B cell (primary cell): ENCODE results near the gene MIXL1. TPM values are rescaled to one million over a fixed set of nuclear protein-coding genes. Genes with fewer than 3 reads are reported as not detected.

ENCODE experiments used
- ATAC-seq: fragments of 200-7000 bp; cut with Tn5 transposase; one replicate; pipeline ENCODE4 v1.10.0; 2021; ENCODE audit warnings: low read depth, mild to moderate bottlenecking, moderate number of reproducible peaks, moderate library complexity
- CTCF ChIA-PET: fragments of 350-600 bp; sonication (Branson Sonifier 250); formaldehyde crosslinking; loops from one replicate; lab custom pipeline; 2021; ENCODE audit warnings: antibody characterized with exemption, inconsistent platforms; lab: Charles Lee
- POLR2A ChIA-PET: fragments of 350-600 bp; sonication (Branson Sonifier 250); formaldehyde crosslinking; loops from one replicate; lab custom pipeline; 2021; ENCODE audit warnings: antibody characterized with exemption; lab: Charles Lee
- DNase-seq: peaks from one replicate; pipeline ENCODE4 v3.0.0; 2013
- H2AFZ ChIP-seq: 2 replicates; pipeline ENCODE4 v1.6.1; 2012; ENCODE audit warnings: mild to moderate bottlenecking, low read depth, low read length; ENCODE audit not compliant: insufficient read depth, poor library complexity, severe bottlenecking
- H3K27ac ChIP-seq, 2 donors: 1 replicate in 1 of 2; 2 replicates in 1 of 2; pipeline ENCODE4 v1.5.1; 2012 to 2013; ENCODE audit warnings: low read length in 2 of 2, mild to moderate bottlenecking in 2 of 2, moderate library complexity in 1 of 2
- H3K27me3 ChIP-seq, 4 experiments: fragments of 200-600 bp in 1 of 4; sonication (generic) in 1 of 4; replicated peaks in 1 of 4; 1 replicate in 2 of 4; 2 replicates in 2 of 4; pipeline versions ENCODE4 v1.6.1 to v1.7.0; 2013 to 2016; ENCODE audit warnings: low read length in 3 of 4, mild to moderate bottlenecking in 2 of 4, mixed read lengths in 1 of 4, moderate library complexity in 1 of 4; ENCODE audit not compliant: insufficient read depth in 4 of 4, control insufficient read depth in 3 of 4; ENCODE audit errors: control extremely low read depth in 1 of 4
- H3K36me3 ChIP-seq, 2 experiments: replicated peaks in 1 of 2; 1 replicate in 1 of 2; 2 replicates in 1 of 2; pipeline versions ENCODE4 v1.6.1 to v1.7.1; 2013; ENCODE audit warnings: low read length in 1 of 2; ENCODE audit not compliant: insufficient read depth in 2 of 2, control insufficient read depth in 1 of 2; ENCODE audit errors: control extremely low read depth in 1 of 2, extremely low read depth in 1 of 2
- H3K4me1 ChIP-seq, 2 donors: fragments of 200-600 bp in 1 of 2; sonication (generic) in 1 of 2; 1 replicate in 1 of 2; 2 replicates in 1 of 2; pipeline versions ENCODE4 v1.5.1 to v1.6.1; 2013 to 2017; ENCODE audit warnings: low read length in 2 of 2; ENCODE audit not compliant: control insufficient read depth in 2 of 2, insufficient read depth in 2 of 2
- H3K4me2 ChIP-seq: replicated peaks from 2 replicates; pipeline ENCODE3; 2012; ENCODE audit warnings: mild to moderate bottlenecking, low read depth, low read length; ENCODE audit not compliant: poor library complexity, severe bottlenecking
- H3K4me3 ChIP-seq, 5 experiments: fragments of 200-600 bp in 1 of 5; sonication (generic) in 1 of 5; 1 replicate in 3 of 5; 2 replicates in 2 of 5; pipeline versions ENCODE4 v1.5.1 to v1.7.0; 2011 to 2016; ENCODE audit warnings: low read length in 4 of 5, mild to moderate bottlenecking in 4 of 5, low read depth in 2 of 5, control low read depth in 1 of 5, moderate library complexity in 1 of 5; ENCODE audit not compliant: insufficient read depth in 1 of 5; ENCODE audit errors: control extremely low read depth in 1 of 5, extremely low read depth in 1 of 5
- H3K79me2 ChIP-seq: fragments of 200-600 bp; sonication (generic); one replicate; pipeline ENCODE4 v1.6.0; 2016; ENCODE audit warnings: low read length; ENCODE audit not compliant: control insufficient read depth, insufficient read depth
- H3K9ac ChIP-seq: fragments of 200-600 bp; sonication (generic); 2 replicates; pipeline ENCODE4 v1.6.1; 2017; ENCODE audit warnings: mild to moderate bottlenecking, low read length, moderate library complexity
- H3K9me3 ChIP-seq, 3 donors: one replicate each; pipeline versions ENCODE4 v1.6.1 to v1.7.1; 2013; ENCODE audit warnings: low read length in 2 of 3; ENCODE audit not compliant: control insufficient read depth in 2 of 3, insufficient read depth in 1 of 3; ENCODE audit errors: control extremely low read depth in 1 of 3
- H4K20me1 ChIP-seq: 2 replicates; pipeline ENCODE4 v1.6.0; 2012; ENCODE audit warnings: mild to moderate bottlenecking, low read length; ENCODE audit not compliant: insufficient read depth, control insufficient read depth, poor library complexity, severe bottlenecking
- H3K27ac Mint-ChIP-seq: one replicate; pipeline ENCODE4 v1.8.0; 2021; ENCODE audit warnings: mixed read lengths
- H3K27me3 Mint-ChIP-seq: one replicate; pipeline ENCODE4 v1.8.0; 2021; ENCODE audit warnings: mixed read lengths
- H3K4me1 Mint-ChIP-seq: one replicate; pipeline ENCODE4 v1.8.0; 2021; ENCODE audit warnings: mixed read lengths
- H3K4me3 Mint-ChIP-seq: one replicate; pipeline ENCODE4 v1.8.0; 2021; ENCODE audit warnings: mixed read lengths
- H3K9me3 Mint-ChIP-seq: one replicate; pipeline ENCODE4 v1.8.0; 2022; ENCODE audit warnings: mixed read lengths; ENCODE audit not compliant: insufficient read depth
- EZH2 ChIP-seq: IDR thresholded peaks from 2 replicates; pipeline ENCODE4 v1.6.1; 2012; ENCODE audit warnings: borderline replicate concordance, low read depth, mild to moderate bottlenecking, moderate library complexity, low read length; ENCODE audit not compliant: insufficient read depth, poor library complexity, severe bottlenecking
- WGBS: methylation state at CpG from one replicate; pipeline ENCODE4 v1.1.5; 2013; ENCODE audit warnings: missing lambda C conversion rate; ENCODE audit not compliant: insufficient coverage; 5-methylcytosine and 5-hydroxymethylcytosine counted together
- intact Hi-C: fragments of 100-400 bp; cut with micrococcal nuclease; formaldehyde crosslinking; loops from one replicate; pipeline ENCODE4 v1.10.0; 2022
- polyA plus RNA-seq: library from polyadenylated mRNA; depleted of rRNA; stranded (reverse); fragments of >200 nt; gene quantifications from 2 replicates; pipeline ENCODE4 v1.2.3, GENCODE V29; 2012
- total RNA-seq, 2 donors: library from RNA; stranded (reverse); fragments of 120-200 nt in 1 of 2; gene quantifications; 1 replicate in 1 of 2; 2 replicates in 1 of 2; pipeline versions ENCODE4 v1.2.3 to v1.2.4, GENCODE V29; 2013 to 2022
- TF ChIP-seq, protein P1 (sequence below): fragments of 200-600 bp; IDR thresholded peaks from one replicate; pipeline ENCODE4 v1.8.0; 2022; ENCODE audit warnings: antibody characterized with exemption, mild to moderate bottlenecking

Gene MIXL1
- total and polyA plus RNA-seq, 2 donors (not counting 1 experiment from before 2014, with no cell fraction given), result 0.84 to 1.7 TPM

GRCh38 chr1:226203240-226203639 is 20.2 kb upstream of the MIXL1 start:
- CTCF ChIA-PET, result interaction anchor here (1.6 to 12.0 kb wide), 2 partner anchors 78 to 129 kb away, joined by 10 to 402 read pairs; no protein-coding TSS in a partner anchor
- Histone ChIP-seq H3K9me3 (no peaks in the 10 kb centered on the region), H3K4me2 (no peak overlapping the region), H3K4me3 (no peak overlapping the region), H3K36me3 (no peaks in the 10 kb centered on the region), H3K27ac (no peak overlapping the region), H2AFZ (no peak overlapping the region), H3K79me2 (no peaks in the 10 kb centered on the region), H4K20me1 (no peaks in the 10 kb centered on the region), H3K9ac (no peak overlapping the region), H3K27me3 (no peaks in the 10 kb centered on the region), H3K4me1 (peaks cover 10 to 12% of the 10 kb centered on the region in 2 donors)
- TF ChIP-seq, protein P1, sequence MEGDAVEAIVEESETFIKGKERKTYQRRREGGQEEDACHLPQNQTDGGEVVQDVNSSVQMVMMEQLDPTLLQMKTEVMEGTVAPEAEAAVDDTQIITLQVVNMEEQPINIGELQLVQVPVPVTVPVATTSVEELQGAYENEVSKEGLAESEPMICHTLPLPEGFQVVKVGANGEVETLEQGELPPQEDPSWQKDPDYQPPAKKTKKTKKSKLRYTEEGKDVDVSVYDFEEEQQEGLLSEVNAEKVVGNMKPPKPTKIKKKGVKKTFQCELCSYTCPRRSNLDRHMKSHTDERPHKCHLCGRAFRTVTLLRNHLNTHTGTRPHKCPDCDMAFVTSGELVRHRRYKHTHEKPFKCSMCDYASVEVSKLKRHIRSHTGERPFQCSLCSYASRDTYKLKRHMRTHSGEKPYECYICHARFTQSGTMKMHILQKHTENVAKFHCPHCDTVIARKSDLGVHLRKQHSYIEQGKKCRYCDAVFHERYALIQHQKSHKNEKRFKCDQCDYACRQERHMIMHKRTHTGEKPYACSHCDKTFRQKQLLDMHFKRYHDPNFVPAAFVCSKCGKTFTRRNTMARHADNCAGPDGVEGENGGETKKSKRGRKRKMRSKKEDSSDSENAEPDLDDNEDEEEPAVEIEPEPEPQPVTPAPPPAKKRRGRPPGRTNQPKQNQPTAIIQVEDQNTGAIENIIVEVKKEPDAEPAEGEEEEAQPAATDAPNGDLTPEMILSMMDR, result no peak
- TF ChIP-seq EZH2, result no peak
- no peaks in the 10 kb centered on the region for H3K9me3 Mint-ChIP-seq
- ATAC-seq (no peak), DNase-seq (no peak)
- peaks cover 19% of the 10 kb centered on the region for H3K4me1 Mint-ChIP-seq
- peaks cover 3% of the 10 kb centered on the region for H3K27me3 Mint-ChIP-seq
- H3K4me3 Mint-ChIP-seq, result no peak overlapping the region
- POLR2A ChIA-PET, result no interaction called here
- H3K27ac Mint-ChIP-seq, result no peak overlapping the region
- intact Hi-C loops, result no loop called here
- no CpG with 5 or more reads among the region's 1 CpG for whole genome bisulfite sequencing

DNA sequence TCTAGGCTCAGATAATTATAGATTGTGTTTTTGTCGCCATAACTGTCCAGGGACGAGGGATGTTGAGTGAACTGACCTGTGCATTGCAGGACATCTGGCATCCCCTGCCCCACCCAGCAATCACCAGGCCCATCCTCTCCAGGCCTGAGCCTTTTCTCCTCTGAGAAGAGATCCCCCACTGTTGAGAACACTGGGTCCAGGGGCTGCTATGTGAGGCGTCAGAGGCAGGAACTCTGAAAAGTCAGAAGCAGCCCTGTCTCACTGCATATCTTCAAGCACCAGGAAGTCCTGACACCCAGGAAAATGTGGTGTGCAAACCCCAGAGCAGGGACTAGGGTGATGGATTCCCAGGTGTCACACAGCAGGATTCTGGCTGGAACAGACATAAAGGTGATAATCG is 19.8 kb upstream of the MIXL1 start:
- no peak overlapping the region for H3K27ac Mint-ChIP-seq
- H3K9me3 Mint-ChIP-seq, result no peaks in the 10 kb centered on the region
- Histone ChIP-seq H3K4me2 (no peak overlapping the region), H3K9ac (no peak overlapping the region), H3K4me1 (peaks cover 10 to 12% of the 10 kb centered on the region in 2 donors), H3K79me2 (no peaks in the 10 kb centered on the region), H4K20me1 (no peaks in the 10 kb centered on the region), H2AFZ (no peak overlapping the region), H3K27ac (no peak overlapping the region), H3K4me3 (no peak overlapping the region), H3K27me3 (no peaks in the 10 kb centered on the region), H3K36me3 (no peaks in the 10 kb centered on the region), H3K9me3 (no peaks in the 10 kb centered on the region)
- WGBS, result 92% methylated on average over 1 of the region's 4 CpGs
- TF ChIP-seq EZH2, result no peak
- TF ChIP-seq, protein P1, result no peak
- intact Hi-C loops, result no loop called here
- CTCF ChIA-PET, result no interaction called here
- POLR2A ChIA-PET, result no interaction called here
- no peak overlapping the region for H3K4me3 Mint-ChIP-seq
- ATAC-seq (no peak), DNase-seq (no peak)
- H3K27me3 Mint-ChIP-seq, result peaks cover 3% of the 10 kb centered on the region
- peaks cover 19% of the 10 kb centered on the region for H3K4me1 Mint-ChIP-seq
